Activated naive CD4-positive, alpha-beta T cell treated with anti-CD3 and anti-CD28 coated beads, Interleukin-2, amount 50 U/mL, for 72 hours (primary cell): ENCODE results near the gene IL31RA. TPM values are rescaled to one million over a fixed set of nuclear protein-coding genes. Genes with fewer than 3 reads are reported as not detected.

Source experiments
- ATAC-seq, 2 donors: fragments of 150-1000 bp; cut with Tn5 transposase; 2 replicates each; pipeline ENCODE4 v1.10.0; 2021; ENCODE audit warnings: mild to moderate bottlenecking in 2 of 2, moderate library complexity in 2 of 2
- DNase-seq, 2 donors: peaks; one replicate each; pipeline ENCODE4 v3.0.0; 2021 to 2022; ENCODE audit warnings: low spot score in 2 of 2
- H3K27ac Mint-ChIP-seq, 2 donors: one replicate each; pipeline ENCODE4 v1.8.0; 2022; ENCODE audit warnings: mild to moderate bottlenecking in 2 of 2, mixed read lengths in 2 of 2
- H3K36me3 Mint-ChIP-seq, 2 donors: one replicate each; pipeline ENCODE4 v1.8.0; 2022; ENCODE audit warnings: mixed read lengths in 2 of 2
- H3K9me3 Mint-ChIP-seq, 2 donors: one replicate each; pipeline ENCODE4 v1.8.0; 2022; ENCODE audit warnings: mixed read lengths in 2 of 2
- total RNA-seq, 2 donors: library from RNA; stranded (reverse); gene quantifications; one replicate each; pipeline ENCODE4 v1.2.3, GENCODE V29; 2022

The IL31RA gene
- total RNA-seq, 2 donors from 2014 or later, result 0.89 TPM; not detected in 1

DNA sequence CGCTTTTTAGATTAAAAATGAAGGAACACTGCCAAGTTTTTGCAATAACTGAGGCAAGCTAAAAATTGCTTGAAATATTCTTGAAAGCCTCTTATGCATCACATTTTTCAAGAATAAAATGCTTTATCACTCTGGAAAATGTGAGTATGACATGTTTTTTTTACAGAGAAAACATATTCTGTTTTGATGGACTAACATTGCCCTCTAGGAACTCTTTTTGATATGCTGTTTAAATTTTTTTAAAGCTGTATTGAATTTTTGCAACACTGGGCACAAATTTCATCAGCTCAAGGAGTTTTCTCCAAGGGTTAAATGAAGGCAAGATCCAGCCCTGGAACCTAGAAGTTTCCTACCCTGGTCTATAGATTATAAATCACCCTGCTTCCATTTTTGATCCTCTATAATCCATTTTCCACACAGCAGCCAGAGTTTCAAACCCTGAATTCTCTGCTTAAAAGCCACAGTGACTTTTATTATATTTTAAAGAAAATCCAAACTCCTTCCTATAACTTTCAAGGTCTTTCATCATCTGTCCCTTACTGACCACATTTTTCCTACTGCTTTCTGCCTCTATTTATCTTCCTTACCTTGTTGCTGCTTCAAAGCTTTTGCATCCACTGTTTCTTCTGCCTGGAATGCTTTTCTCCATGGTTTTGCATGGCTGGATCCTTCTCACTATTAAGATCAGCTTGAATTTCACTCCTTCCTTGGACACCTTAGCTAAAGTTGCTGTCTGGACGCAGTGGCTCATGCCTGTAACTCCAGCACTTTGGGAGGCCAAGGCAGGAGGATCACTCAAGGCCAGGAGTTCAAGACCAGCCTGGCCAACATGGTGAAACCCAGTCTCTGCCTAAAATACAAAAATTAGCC, 60.9 kb downstream of the IL31RA start:
- no peak for ATAC-seq
- Mint-ChIP-seq H3K9me3 (no peaks in the 10 kb centered on the region), H3K36me3 (peaks cover 0 to 6% of the 10 kb centered on the region in 2 donors), H3K27ac (peak overlapping the region in 1 of 2 donors; percentile 3)
- DNase-seq, result no peak

DNA sequence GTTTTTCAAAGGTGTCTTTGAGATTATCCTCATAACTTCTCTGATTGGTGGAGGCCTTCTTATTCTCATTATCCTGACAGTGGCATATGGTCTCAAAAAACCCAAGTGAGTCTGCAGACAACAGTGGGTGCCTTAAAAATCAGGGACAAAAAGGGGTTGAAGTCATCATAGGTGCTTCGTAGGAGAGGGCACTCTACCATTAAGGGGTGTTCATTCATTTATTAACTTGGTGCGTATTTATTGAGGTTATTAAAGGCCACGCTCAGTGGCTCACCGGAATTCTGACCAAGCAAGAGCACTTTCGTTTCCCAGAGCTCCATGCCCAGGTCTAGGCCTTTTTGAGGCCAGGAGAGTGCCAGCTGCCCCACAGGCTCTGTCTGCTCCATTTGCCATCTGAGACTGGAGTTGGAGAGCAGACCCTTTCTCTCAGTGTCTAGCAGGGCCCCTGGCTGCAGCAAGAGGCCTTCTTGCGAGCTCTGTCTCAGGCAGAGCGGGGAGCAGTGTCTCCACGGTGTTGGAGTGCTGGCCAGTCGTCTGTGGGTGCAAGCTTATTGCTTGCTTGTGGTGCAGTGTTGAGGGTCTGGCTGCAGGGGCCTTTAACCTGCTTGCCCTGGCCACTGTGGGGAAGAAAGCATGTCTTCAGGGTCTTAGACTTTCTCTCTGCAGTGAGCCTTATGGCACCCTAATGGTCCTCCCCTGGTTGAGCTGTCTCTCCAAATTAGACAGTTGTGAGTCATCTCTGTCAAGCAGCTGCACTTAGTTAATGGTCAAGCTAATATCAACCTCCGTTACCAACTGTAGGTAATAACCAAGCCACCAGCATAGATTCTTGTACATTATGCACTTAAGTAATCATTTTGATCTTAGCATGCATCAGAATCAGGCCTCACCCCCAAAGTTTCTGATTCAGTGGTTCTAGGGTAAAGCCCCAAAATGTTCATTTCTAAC, 62.6 kb downstream of the IL31RA start:
- Mint-ChIP-seq H3K9me3 (no peaks in the 10 kb centered on the region), H3K36me3 (peaks cover 0 to 6% of the 10 kb centered on the region in 2 donors), H3K27ac (no peak overlapping the region)
- ATAC-seq (no peak), DNase-seq (no peak)

DNA sequence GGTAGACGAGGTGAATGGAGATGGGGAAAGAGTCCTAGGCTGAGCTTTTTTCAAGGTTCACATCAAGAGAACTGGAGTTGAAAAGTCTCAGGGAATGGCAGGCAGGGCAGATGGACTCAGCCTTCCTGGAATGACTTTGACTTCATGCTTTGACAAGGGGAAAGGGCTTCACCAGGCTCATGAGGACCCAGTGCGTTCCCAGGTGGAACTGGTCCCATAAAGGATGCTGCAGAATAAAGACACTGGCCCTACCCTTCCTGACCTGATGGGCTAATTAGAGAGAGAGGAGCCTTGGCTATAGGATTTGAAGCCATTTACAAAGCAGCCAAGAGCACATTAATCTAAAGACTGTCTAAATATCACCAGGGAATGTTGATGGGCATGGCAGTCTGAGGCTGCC, 63.8 kb downstream of the IL31RA start:
- peaks cover 0 to 6% of the 10 kb centered on the region in 2 donors for H3K36me3 Mint-ChIP-seq
- H3K9me3 Mint-ChIP-seq, result no peaks in the 10 kb centered on the region
- no peak for DNase-seq
- ATAC-seq, result no peak
- H3K27ac Mint-ChIP-seq, result no peak overlapping the region

DNA sequence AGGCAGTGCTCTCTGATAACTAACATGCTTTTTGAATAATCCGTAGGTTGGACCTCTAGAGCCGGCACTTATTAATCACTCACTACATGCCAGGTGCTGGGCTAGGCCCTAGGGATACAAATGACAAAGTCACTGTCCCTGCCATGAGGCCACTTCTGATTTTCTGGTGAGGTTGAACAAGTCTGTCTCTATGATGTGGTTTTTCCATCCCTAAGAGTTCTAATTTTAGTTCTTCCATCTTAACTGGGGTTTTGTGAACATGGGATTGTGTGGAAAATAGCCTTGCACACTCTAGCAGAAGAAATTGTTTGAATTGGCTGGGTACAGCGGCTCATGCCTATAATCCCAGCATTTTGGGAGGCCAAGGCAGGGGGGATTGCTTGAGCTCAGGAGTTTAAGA, 64.6 kb downstream of the IL31RA start:
- Mint-ChIP-seq H3K27ac (no peak overlapping the region), H3K36me3 (peaks cover 0 to 5% of the 10 kb centered on the region in 2 donors), H3K9me3 (no peaks in the 10 kb centered on the region)
- DNase-seq, result no peak
- ATAC-seq, result no peak

DNA sequence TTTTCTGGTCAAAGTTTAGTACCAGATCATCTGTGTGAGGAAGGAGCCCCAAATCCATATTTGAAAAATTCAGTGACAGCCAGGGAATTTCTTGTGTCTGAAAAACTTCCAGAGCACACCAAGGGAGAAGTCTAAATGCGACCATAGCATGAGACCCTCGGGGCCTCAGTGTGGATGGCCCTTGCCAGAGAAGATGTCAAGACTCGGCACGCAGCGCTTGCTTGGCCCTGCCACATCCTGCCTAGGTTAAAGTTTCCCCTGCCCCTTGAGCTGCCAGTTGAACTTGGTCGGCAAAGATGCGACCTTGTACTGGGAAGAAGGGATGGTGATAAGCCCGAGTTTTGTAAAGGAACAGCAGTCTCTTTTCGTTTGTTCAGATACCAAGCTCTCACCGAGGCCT, 65.8 kb downstream of the IL31RA start:
- no peak overlapping the region for H3K27ac Mint-ChIP-seq
- no peak for ATAC-seq

DNA sequence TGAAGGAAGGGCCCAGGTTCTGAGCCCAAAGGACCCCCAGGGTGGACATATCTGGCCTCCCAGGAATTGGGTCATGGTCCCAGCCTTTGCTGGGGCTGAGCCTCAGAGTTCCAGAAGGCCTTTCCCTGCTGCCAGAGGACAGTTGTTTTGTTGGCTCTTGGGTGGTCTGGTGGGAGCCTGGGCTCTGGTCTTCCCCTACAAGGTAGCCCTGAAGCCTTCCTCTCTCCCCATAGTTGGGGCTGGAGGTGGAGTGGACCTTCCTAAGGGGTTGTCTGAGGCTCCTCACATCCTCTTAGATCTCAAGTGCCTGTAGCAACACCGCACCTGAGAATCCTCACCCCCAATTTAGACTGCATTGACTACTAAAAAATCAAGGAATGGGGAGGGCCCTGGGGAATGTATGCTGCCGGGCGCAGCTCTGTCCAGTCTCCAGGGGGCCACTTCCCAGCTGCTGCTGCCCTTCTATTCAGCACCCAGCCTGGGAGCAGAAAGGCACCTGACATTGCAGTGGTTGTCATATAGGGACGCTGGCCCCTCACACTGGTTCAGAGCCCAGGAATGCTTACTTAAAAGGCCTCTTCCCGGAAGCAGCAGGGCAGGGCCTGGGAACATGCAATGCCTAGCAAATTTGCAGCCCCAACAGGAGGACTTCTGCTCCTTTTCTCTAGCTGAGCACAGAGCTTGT, 66.4 kb downstream of the IL31RA start:
- no peaks in the 10 kb centered on the region for H3K9me3 Mint-ChIP-seq
- no peak for DNase-seq
- no peak for ATAC-seq
- no peak overlapping the region for H3K27ac Mint-ChIP-seq
- no peaks in the 10 kb centered on the region for H3K36me3 Mint-ChIP-seq

More for the DNA sequence above, 65.8 kb downstream of the IL31RA start:
- Mint-ChIP-seq H3K9me3 (no peaks in the 10 kb centered on the region), H3K36me3 (no peaks in the 10 kb centered on the region)
- no peak for DNase-seq

DNA sequence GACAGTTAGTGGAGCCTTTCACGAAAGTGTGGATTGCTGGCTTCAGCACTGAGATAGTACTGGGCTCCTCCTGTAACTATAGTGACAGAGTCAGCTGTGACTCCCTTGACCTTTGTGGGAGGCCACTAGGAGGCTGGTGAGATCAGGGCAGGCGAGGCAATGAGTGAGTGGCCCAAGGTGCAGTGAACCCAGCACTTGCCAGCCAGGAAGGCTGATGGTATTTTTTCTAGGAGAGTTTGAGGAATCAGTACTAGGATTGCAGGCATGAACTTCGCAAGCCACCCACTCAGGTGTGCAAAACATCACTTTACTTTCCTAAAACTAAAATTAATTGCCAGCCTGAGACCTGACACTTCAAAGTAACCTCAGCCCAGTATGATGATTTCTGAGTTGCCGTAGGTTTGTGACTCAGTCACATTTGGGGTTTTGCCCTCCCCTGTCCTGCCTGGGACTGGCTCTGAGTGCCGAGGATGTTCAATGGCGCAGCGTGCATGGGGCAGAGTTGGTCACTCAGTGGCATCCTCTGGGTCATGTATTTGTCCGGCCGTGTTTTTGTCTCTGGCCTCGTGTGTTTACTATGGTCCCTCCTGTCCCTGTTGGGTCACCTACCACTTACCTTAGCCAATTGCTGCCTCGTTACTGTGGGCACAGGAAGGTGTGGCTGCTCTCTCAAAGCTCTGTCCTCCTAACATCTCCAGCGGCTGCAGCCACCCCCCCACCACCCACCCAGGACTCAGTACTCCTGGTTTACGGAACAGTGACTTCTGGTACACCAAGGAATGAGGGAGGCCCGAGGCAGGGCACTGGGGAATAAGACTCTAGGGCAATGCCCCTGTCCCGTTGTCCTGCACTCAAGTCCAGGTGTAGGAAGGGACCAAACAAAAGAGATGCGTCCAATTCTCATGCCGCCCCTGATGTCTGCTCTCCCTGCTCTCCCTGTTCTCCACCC, 67.2 kb downstream of the IL31RA start:
- ATAC-seq (peak; percentile 81 to 95), DNase-seq (peak in 1 of 2 donors; percentile 65)
- Mint-ChIP-seq H3K9me3 (no peaks in the 10 kb centered on the region), H3K27ac (peak overlapping the region in 1 of 2 donors; percentile 31), H3K36me3 (peaks cover 0 to 2% of the 10 kb centered on the region in 2 donors)

DNA sequence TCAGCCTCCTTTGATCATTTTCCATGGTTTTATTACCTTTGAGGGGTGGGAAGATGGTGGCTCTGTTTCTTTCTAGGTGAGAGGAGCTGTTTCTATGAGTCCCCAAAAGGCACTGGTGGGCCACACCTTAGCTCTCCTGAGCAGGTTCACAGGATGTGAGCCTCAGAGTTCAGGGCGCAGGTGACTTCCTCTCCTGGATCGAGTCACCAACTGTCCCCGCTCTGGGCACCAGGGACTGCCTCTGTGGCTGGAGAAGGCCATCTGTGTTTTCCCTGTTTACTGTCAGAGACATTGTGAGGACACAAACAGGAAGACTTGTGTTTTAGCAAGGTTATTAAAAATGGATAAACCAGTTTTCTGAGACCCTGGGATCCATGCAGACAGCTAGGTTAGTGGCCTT, 68.5 kb downstream of the IL31RA start:
- H3K36me3 Mint-ChIP-seq, result peaks cover 0 to 4% of the 10 kb centered on the region in 2 donors
- no peaks in the 10 kb centered on the region for H3K9me3 Mint-ChIP-seq
- ATAC-seq (no peak), DNase-seq (no peak)
- H3K27ac Mint-ChIP-seq, result peak overlapping the region; percentile 31 to 40

DNA sequence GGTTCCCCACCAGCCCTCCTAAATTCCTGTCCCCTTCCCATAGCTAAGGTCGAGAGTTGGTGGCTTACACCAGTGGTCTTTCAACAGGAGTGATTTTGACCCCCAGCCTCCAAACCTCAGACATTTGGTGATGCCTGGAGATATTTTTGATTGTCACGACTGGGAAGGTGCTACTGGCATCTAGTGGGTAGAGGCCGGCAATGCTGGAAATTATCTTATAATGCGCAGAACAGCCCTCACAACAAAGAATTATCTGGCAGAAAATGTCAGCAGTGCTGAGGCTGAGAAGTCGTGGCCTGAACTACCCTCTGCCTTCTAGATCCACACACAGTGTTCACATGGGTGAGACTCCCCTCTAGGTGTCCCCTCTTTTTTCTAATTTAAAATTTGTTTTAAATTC, 69.6 kb downstream of the IL31RA start:
- Mint-ChIP-seq H3K27ac (peak overlapping the region; percentile 31 to 68), H3K9me3 (no peaks in the 10 kb centered on the region), H3K36me3 (peaks cover 0 to 4% of the 10 kb centered on the region in 2 donors)
- DNase-seq (no peak), ATAC-seq (no peak)

DNA sequence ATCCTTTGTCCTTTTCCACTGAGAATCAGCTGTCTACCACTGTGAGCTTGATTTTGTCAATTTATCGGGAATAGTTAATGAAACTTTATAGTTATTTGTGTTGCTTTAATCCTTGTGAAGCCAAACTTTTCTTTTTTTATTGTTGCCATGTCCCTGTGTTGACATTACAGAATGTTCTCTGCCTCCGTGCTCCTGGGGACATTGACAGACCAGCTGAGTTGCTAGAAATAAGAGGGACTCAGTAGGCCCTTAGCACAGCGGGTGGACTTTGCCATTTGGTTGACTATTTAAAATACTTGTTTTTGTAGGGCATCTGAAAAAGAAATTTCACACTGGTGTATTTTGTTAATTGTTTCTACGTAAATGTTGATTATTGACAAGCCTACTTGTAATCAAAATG, 70.5 kb downstream of the IL31RA start:
- DNase-seq, result no peak
- no peak for ATAC-seq
- Mint-ChIP-seq H3K9me3 (no peaks in the 10 kb centered on the region), H3K27ac (no peak overlapping the region), H3K36me3 (peaks cover 0 to 4% of the 10 kb centered on the region in 2 donors)

DNA sequence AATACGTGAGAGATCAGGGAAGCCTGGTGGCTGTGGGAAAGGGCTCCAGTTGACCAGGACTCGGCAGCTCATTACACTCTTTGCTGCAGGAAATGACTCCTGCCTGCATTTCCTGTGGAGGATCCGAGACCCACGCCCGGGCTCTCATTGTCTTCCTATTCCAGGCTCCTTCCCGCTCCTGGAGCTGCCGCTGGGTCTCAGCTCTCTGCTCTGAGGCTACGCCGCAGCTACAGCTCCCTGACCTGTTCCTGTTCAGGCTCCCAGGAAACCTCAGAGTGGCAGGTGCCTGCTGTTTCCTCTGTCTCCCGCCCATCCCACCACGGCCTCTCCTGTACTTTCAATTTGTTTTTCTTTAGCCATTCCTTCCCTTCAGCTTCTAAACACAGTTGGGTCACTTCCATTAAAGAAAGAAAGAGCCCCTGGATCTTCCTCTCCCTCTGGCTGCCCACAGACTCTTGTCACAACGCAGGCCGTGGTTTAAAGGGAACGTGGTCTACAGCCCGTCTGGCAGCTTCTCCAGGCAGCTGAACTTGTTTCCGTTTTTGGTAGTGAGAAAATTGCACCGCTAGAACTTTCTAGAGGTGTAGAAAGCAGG, 72.1 kb downstream of the IL31RA start:
- peak; percentile 17 to 49 for ATAC-seq
- no peak for DNase-seq
- H3K36me3 Mint-ChIP-seq, result peaks cover 0 to 4% of the 10 kb centered on the region in 2 donors
- peak overlapping the region; percentile 92 to 94 for H3K27ac Mint-ChIP-seq
- H3K9me3 Mint-ChIP-seq, result no peaks in the 10 kb centered on the region

DNA sequence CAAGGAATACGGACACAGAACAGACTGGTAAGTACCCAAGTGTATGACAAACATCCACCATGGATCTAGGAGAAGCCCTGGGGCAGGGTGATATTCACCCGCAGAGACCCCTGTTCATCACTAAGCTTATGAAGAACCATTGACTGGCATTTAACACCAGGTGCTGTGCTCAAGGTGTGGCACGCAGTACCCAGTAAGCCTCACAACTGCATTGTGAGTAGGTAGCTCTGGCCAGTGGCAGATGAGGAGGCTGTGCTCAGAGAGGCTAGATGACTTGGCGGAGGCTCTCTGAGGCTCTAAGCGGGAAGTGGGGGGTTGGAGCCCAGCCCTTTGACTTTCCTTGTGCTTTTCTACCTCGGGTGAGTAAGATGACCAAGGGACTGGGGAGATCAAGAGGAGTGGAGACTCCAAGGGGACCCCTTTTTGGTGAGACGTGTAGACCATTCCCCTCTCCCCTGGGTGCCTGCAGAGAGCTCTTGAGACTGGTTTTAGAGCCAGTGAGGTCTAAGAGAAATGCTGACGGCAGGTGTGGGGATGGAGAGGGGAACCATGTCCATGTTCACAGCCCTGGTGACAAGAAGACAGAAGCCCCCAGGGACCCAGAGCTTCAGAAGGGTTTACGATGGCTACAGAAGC, 72.8 kb downstream of the IL31RA start:
- ATAC-seq, result peak; percentile 10 to 36

DNA sequence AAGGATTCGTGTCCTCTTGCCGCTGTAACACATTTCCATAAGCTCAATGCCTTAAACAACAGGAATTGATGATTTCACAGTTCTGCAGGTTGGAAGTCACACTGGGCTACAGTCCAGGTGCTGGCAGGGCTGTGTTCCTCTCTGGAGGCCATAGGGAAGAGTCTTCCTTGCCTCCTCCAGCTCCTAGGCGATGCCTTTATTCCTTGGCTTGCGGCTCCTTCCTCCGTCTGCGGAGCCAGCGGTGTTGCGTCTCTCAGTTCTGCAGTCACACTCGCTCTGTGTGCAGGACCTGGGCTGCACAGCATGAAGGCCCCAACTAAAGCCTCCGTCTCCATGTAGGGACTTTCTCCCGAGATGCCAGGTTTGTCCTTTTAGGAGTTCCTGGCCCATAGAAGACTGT, 73.6 kb downstream of the IL31RA start:
- DNase-seq (no peak), ATAC-seq (no peak)
- H3K9me3 Mint-ChIP-seq, result no peaks in the 10 kb centered on the region
- peaks cover 0 to 4% of the 10 kb centered on the region in 2 donors for H3K36me3 Mint-ChIP-seq
- no peak overlapping the region for H3K27ac Mint-ChIP-seq

More for the DNA sequence above, 72.8 kb downstream of the IL31RA start:
- Mint-ChIP-seq H3K36me3 (peaks cover 0 to 4% of the 10 kb centered on the region in 2 donors), H3K9me3 (no peaks in the 10 kb centered on the region), H3K27ac (peak overlapping the region; percentile 11 to 92)
- DNase-seq, result no peak

DNA sequence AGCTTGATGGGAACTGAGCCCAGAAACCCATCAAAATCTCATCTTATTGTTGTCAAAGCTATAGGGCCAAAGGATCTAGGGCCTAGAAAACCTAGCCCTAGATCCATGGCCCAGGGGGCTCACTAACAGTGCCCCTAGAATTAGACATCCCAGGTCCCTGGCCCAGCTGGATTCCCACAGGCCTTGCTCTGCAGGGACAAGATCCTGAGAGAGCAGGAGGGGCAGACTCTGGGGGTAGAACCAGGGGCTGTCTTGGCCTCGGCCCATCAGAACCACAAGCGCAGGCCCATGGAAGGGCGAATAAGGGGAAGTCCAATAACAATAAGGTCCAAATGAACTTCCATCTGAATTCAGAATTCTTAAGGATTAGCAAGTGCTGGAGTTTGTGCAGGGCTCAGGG, 74.0 kb downstream of the IL31RA start:
- Mint-ChIP-seq H3K27ac (no peak overlapping the region), H3K9me3 (no peaks in the 10 kb centered on the region), H3K36me3 (peaks cover 0 to 4% of the 10 kb centered on the region in 2 donors)

DNA sequence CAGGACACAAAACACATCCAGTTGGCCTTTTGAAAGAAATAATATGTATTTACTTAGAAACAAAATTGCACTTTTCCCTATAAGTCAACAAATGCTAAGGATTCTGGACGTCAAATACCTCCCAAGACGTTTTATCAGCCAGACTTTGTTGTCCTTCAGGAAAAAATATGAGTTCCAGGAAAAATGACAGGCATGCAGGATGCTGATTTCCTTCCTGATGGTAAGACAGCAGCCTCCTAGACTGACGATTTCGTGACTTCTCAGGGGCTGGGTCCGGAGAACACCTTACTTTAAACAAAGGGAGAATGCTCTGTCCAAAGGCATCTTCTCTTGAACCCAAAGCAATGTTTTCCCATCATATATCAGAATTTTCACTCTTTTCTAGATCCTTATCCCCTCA, 74.6 kb downstream of the IL31RA start:
- ATAC-seq, result no peak
- Mint-ChIP-seq H3K27ac (no peak overlapping the region), H3K36me3 (peaks cover 0 to 4% of the 10 kb centered on the region in 2 donors), H3K9me3 (no peaks in the 10 kb centered on the region)
- no peak for DNase-seq

More for the DNA sequence above, 74.0 kb downstream of the IL31RA start:
- ATAC-seq (no peak), DNase-seq (no peak)
